Measurements from ENCODE around the gene PLA2G4C. TPM values are rescaled to one million over a fixed set of nuclear protein-coding genes. Genes with fewer than 3 reads are reported as not detected.
A peak's percentile ranks its signal among the peaks of the same experiment; 100 is the strongest.

The PLA2G4C gene
- total RNA-seq, 2 experiments from 2014 or later, result 1.9 TPM

DNA sequence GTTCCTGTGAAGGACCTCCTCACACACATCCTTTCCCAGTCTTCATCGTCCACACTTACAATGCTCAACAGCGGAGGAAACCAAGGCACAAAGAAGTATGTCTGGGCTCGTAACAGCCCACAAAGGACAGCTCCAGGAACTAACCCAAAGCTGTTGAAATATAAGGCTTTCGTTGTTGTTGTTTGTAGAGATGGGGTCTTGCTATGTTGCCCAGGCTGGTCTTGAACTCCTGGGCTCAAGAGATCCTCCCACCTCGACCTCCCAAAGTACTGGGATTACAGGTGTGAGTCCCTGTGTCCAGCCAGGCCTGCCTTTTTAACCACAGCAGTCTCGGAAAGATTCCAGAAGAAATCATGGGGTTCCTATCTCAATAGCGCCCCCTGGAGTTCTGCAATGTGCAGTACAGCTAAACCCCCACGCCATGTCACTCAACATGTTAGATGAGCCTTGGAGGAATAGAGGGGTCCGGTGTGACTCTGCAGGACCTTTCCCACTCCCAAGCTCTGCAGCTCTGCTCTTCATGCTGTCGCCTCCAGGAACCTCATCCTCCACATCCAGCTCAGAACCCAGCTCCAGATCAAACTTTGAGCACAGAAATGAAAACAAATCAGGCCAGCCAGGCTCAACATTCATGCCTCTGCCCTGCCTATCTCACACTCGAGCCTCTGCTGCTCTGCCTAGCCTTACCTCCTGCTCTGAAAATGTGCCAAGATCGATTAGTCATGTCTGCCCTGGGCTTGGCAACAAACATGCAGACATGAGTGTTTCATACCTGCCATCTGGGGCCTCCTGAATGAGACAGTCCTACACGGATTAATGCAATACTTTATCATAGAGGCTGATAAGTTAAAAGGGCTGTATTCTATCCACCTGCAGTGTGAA is 7.5 kb downstream of the PLA2G4C start:
- POLR2A ChIA-PET, result no interaction called here
- intact Hi-C loops (cut with DNase I, micrococcal nuclease), result no loop called here
- no peak overlapping the region for H3K4me3 Mint-ChIP-seq

DNA sequence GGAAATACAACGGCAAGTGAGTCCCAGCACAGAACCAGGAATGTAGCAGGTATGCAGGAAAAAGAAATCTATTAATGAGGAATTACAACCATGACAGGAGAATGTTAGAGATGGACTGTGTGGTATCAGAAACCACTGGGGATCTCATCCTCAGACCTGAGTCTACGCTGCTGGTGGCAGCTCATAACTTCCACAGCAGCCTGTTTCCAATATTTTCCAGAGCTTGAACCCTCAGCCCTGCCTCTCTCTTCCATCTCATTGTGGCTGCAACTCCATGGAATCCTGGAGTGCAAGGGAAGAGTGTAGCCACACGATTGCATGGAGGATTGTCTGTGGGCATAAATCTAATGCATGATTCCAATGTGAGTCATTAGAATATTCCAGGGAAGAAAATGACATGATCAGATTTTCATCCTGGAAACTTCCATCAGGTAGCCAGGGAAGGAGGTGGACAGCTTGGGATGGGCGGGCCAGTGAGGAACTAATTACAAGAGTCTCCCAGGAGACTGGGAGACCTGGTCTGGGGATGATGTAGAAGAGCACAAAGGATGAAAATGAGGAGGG is 14.9 kb downstream of the PLA2G4C start:
- TF ChIP-seq, protein P1, sequence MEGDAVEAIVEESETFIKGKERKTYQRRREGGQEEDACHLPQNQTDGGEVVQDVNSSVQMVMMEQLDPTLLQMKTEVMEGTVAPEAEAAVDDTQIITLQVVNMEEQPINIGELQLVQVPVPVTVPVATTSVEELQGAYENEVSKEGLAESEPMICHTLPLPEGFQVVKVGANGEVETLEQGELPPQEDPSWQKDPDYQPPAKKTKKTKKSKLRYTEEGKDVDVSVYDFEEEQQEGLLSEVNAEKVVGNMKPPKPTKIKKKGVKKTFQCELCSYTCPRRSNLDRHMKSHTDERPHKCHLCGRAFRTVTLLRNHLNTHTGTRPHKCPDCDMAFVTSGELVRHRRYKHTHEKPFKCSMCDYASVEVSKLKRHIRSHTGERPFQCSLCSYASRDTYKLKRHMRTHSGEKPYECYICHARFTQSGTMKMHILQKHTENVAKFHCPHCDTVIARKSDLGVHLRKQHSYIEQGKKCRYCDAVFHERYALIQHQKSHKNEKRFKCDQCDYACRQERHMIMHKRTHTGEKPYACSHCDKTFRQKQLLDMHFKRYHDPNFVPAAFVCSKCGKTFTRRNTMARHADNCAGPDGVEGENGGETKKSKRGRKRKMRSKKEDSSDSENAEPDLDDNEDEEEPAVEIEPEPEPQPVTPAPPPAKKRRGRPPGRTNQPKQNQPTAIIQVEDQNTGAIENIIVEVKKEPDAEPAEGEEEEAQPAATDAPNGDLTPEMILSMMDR (IDR thresholded peaks at IDR 0.05), result no peak
- CTCF ChIA-PET, result no interaction called here
- POLR2A ChIA-PET, result no interaction called here

More for the DNA sequence above, 7.5 kb downstream of the PLA2G4C start:
- Mint-ChIP-seq H3K4me1 (ENCODE audit: low read depth) (peaks cover 7% of the 10 kb centered on the region), H3K9me3 (no peaks in the 10 kb centered on the region), H3K36me3 (ENCODE audit: low read depth) (peaks cover under 1% of the 10 kb centered on the region), H3K27ac (no peak overlapping the region), H3K27me3 (no peaks in the 10 kb centered on the region)
- H3K4me1 ChIP-seq (ENCODE audit: insufficient read depth, low read length), result peaks cover 6% of the 10 kb centered on the region
- H3K36me3 ChIP-seq (ENCODE audit: insufficient read depth, low read length), result no peaks in the 10 kb centered on the region
- DNase-seq, result peak in 11 of 14 experiments; percentile 5 to 66 (median 13)
- CTCF ChIA-PET, result no interaction called here
- TF ChIP-seq, protein P1 (IDR thresholded peaks at IDR 0.05), result peak; percentile 61
- H3K4me3 ChIP-seq (ENCODE audit: low read length), result no peak overlapping the region
- H3K27me3 ChIP-seq (ENCODE audit: control insufficient read depth in 1 of 2, insufficient read depth in 2 of 2, low read length in 2 of 2), result no peaks in the 10 kb centered on the region
- H3K9me3 ChIP-seq (ENCODE audit: control insufficient read depth in 1 of 2, insufficient read depth in 1 of 2, low read length in 2 of 2), result no peaks in the 10 kb centered on the region
- H3K27ac ChIP-seq (ENCODE audit: low read depth in 1 of 2, low read length in 2 of 2), result no peak overlapping the region
- ATAC-seq (ENCODE audit: poor library complexity), result no peak

DNA sequence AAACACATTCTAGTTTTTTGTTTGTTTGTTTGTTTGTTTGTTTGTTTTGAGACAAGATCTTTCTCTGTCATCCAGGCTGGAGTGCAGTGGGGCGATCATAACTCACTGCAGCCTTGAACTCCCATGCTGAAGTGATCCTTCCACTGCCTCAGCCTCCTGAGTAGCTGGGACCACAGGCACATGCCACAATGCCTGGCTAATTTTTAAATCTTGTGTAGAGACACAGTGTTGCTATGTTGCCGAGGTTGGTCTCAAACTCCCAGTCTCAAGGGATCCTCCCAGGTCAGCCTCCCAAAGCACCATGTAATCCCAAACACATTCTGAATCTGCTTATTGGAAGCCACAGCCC is 15.8 kb downstream of the PLA2G4C start:
- POLR2A ChIA-PET, result no interaction called here
- peaks cover 38% of the 10 kb centered on the region for H3K36me3 Mint-ChIP-seq (ENCODE audit: low read depth)

More for the DNA sequence above, 14.9 kb downstream of the PLA2G4C start:
- DNase-seq (no peak), ATAC-seq (ENCODE audit: poor library complexity) (no peak)
- intact Hi-C loops (cut with DNase I, micrococcal nuclease), result no loop called here
- H3K36me3 Mint-ChIP-seq (ENCODE audit: low read depth), result peaks cover 38% of the 10 kb centered on the region
- H3K27me3 Mint-ChIP-seq, result peaks cover 4% of the 10 kb centered on the region
- H3K9me3 Mint-ChIP-seq, result peaks cover 5% of the 10 kb centered on the region
- H3K27me3 ChIP-seq (ENCODE audit: control insufficient read depth in 1 of 2, insufficient read depth in 2 of 2, low read length in 2 of 2), result no peaks in the 10 kb centered on the region
- H3K4me3 Mint-ChIP-seq, result no peak overlapping the region
- H3K4me3 ChIP-seq (ENCODE audit: low read length), result no peak overlapping the region
- H3K4me1 ChIP-seq (ENCODE audit: insufficient read depth, low read length), result no peaks in the 10 kb centered on the region
- peaks cover 0 to 16% of the 10 kb centered on the region in 2 experiments for H3K9me3 ChIP-seq (ENCODE audit: control insufficient read depth in 1 of 2, insufficient read depth in 1 of 2, low read length in 2 of 2)
- H3K27ac Mint-ChIP-seq, result no peak overlapping the region
- H3K27ac ChIP-seq (ENCODE audit: low read depth in 1 of 2, low read length in 2 of 2), result no peak overlapping the region
- H3K4me1 Mint-ChIP-seq (ENCODE audit: low read depth), result no peaks in the 10 kb centered on the region
- H3K36me3 ChIP-seq (ENCODE audit: insufficient read depth, low read length), result no peaks in the 10 kb centered on the region

More for the DNA sequence above, 15.8 kb downstream of the PLA2G4C start:
- peaks cover 9% of the 10 kb centered on the region for H3K27me3 Mint-ChIP-seq
- no peak overlapping the region for H3K27ac Mint-ChIP-seq
- TF ChIP-seq, protein P1 (IDR thresholded peaks at IDR 0.05), result no peak
- H3K4me1 ChIP-seq (ENCODE audit: insufficient read depth, low read length), result no peaks in the 10 kb centered on the region
- H3K9me3 Mint-ChIP-seq, result peaks cover 5% of the 10 kb centered on the region
- H3K27ac ChIP-seq (ENCODE audit: low read depth in 1 of 2, low read length in 2 of 2), result no peak overlapping the region
- H3K4me3 Mint-ChIP-seq, result no peak overlapping the region
- no peak overlapping the region for H3K4me3 ChIP-seq (ENCODE audit: low read length)
- CTCF ChIA-PET, result no interaction called here
- ATAC-seq (ENCODE audit: poor library complexity) (no peak), DNase-seq (no peak)
- H3K4me1 Mint-ChIP-seq (ENCODE audit: low read depth), result no peaks in the 10 kb centered on the region
- intact Hi-C loops (cut with DNase I, micrococcal nuclease), result no loop called here
- no peaks in the 10 kb centered on the region for H3K36me3 ChIP-seq (ENCODE audit: insufficient read depth, low read length)
- H3K9me3 ChIP-seq (ENCODE audit: control insufficient read depth in 1 of 2, insufficient read depth in 1 of 2, low read length in 2 of 2), result peaks cover 0 to 16% of the 10 kb centered on the region in 2 experiments
- no peaks in the 10 kb centered on the region for H3K27me3 ChIP-seq (ENCODE audit: control insufficient read depth in 1 of 2, insufficient read depth in 2 of 2, low read length in 2 of 2)
